CD4-positive, alpha-beta T cell treated with Interleukin-15 for 4 hours (primary cell): ENCODE data around the gene CLIC2.
"Not testable (repeated sequence)": the region's sequence is repeated elsewhere in the genome, so short reads cannot be mapped to it uniquely, and the experiment has no call there.

Source experiments
- DNase-seq: peaks from one replicate; pipeline ENCODE4 v3.0.0-alpha.2; 2020; ENCODE audit warnings: low spot score

CLIC2 gene

DNA sequence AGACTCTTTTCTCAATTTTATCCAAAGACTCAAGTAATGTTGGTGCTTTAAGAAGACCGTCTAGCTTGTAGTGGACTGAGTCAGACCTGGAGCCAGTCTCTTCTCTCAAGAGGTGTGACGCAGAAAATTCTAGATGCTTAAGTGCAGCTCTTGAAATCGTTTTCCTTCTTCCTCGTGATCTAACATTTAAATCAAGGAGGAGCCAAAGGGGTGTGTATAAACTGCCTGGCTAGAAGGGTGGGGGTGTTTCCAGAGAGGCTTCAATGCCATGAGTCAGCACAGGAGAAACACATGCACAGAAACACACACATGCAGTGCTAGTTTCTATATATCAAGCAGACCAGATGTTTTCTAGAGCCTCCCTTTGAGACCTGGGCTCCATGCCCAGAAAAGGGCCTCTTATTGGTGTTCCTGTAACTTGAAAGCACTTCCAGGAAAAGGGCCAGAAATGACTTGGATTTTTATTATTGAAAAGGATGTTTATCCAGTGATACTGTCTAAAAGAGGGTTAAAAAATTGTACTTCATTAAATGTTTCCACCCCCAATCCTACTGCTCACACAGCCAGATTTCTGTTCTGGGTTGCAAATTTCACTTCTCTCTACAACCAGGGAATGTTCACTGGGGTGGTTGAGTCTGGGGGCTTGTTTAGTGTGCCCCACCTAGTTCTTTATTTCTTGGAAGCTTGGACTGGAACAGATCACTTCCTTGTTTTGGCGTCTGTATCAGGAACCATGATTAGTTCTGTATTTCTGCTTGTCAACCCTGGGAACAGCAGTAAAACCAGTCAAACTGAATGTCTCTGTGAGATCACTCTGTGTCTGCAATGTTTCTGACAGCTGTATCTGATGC lies at the start of gene CLIC2:
Gene CLIC2, minus strand, starts transcription at position 129 of the 851 bp plus-strand sequence. CDS start 187 bp downstream, outside the sequence.
- DNase-seq = no peak

DNA sequence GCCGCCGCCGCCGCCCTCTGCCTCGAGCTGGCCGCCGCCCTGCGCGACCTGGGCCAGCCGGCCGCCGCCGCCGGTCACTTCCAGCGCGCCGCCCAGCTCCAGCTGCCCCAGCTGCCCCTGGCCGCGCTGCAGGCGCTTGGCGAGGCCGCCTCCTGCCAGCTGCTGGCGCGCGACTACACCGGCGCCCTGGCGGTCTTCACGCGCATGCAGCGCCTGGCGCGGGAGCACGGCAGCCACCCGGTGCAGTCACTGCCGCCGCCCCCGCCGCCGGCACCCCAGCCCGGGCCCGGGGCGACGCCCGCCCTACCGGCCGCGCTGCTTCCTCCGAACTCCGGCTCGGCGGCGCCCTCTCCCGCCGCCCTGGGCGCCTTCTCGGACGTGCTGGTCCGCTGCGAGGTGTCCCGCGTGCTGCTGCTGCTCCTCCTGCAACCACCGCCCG lies 48.1 kb upstream of the CLIC2 start:
- not testable (repeated sequence) for DNase-seq

DNA sequence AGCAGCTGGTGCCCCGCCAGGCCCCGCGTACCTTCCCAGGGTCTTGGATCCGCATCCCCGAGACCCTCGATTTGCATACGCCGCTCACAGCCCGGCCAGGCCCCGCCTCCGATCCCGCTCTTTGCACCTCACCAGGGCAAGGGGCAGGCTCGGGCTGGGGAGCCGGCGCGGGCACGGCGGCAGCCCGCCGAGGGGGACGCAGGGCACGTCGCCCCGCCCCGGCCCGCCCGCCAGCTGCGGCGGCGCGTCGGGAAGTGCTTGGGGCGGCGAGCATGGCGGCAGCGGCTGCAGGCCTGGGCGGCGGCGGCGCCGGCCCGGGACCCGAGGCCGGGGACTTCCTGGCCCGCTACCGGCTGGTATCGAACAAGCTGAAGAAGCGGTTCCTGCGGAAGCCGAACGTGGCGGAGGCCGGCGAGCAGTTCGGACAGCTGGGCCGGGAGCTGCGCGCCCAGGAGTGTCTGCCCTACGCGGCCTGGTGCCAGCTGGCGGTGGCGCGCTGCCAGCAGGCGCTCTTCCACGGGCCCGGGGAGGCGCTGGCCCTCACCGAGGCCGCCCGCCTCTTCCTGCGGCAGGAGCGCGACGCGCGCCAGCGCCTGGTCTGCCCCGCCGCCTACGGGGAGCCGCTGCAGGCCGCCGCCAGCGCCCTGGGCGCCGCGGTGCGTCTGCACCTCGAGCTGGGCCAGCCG lies 47.6 kb upstream of the CLIC2 start, which contains the start of gene F8A2:
Gene F8A2, plus strand, starts transcription at position 253 of the 686 bp plus-strand sequence. Its CDS starts 20 bp downstream, at position 273.
- DNase-seq = not testable (repeated sequence)

DNA sequence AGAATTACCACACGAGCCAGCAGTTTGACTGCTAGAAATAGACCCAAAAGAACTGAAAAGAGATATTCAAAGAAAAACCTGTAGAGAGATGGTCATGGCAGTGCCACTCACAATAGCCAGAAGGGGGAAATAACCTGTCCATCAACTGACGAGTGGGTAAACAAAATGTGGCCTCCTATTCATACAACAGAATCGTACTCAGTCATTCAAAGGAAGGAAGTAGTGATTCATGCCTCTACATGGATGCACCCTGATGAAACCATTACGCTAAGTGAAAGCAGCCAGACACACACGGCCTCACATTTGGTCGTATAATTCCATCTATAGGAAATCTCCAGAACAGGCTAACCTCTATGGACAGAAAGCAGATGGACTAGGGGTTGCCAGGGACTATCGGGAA lies 45.4 kb upstream of the CLIC2 start:
- DNase-seq = not testable (repeated sequence)

DNA sequence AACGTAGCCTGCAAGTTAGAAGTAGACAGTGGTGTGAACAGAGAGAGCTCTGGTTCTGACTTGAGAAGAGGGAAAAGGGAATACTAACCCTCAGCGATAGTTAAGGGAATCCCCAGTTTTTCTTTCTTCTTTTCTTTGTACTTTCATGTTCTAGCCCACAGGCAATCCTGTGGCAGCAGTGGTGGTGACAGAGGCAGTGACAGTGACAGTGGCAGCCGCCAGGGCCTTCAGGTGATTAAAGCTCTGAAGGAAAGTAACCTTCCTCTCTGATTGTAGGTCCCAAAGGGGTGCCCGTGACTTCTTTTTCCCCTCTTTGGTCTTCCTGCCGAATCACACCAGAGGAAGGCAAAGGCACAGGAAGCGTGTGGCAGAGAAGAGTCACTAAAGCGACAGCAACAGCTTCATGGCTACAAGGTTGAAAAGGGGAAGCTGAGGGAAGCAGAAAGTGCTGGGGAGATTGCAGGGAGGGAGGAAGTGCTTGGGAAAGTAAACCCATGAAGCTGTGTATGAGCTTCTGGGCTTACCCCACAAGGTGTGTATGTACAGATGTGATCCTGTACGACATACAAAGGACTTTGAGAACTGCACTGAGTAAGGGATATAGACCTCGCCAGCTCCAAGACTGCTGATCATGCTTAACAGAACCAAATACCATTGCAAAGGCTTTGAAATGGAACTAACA lies 39.5 kb upstream of the CLIC2 start:
- not testable (repeated sequence) for DNase-seq

DNA sequence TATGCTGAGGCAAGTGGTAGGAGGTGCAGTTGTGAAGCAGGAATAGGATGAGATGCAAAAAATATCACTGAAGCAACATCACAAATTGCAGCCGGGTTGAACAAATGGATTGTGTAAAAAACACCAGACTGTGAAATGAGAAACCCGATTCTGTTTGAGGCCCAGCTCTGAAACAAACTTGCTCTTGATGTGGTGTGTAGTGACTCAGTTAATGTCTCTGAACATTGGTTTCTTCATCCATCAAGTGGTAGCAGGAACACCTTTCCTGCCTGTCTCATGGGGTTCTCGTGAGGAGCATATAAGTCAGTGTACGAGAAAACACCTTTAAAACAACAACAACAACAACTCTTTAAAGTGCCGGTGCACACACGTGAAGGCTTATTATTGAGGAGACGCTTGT lies 29.3 kb upstream of the CLIC2 start:
- not testable (repeated sequence) for DNase-seq

DNA sequence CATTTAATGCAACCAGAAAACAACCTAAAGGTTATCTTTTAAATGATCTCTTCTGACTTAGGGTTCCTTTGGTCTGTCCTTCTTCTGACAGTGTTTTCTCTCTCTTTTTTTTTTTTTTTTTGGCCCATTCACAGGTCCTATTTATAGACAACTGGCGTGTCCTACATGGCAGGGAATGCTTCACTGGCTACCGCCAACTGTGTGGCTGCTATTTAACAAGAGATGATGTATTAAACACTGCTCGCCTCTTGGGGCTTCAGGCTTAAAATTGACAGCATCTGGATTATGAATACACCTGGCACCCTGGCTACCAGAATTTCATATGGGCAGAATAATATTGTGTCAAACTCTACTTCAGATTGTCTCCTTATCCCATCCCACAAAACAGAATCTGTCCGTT lies 15.0 kb upstream of the CLIC2 start:
- not testable (repeated sequence) for DNase-seq

DNA sequence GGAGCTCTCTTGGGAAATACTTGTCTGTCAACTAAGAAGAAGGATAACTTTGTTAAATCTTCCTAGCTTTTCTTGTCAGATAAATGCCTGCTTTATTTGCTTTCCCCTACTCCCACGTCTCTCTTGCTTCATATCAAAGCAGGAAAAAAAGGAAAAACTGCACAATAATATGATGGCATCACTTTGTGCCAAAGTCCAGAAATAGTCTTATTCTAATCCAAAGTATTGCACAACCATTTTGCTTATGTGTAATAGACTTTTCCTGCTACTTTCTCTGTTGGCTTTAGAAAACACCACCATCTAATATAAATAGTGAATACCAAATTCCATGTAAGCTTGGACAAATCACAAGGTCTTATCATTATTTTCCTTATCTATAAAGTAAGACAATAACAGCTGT lies 11.3 kb upstream of the CLIC2 start:
- DNase-seq = not testable (repeated sequence)

DNA sequence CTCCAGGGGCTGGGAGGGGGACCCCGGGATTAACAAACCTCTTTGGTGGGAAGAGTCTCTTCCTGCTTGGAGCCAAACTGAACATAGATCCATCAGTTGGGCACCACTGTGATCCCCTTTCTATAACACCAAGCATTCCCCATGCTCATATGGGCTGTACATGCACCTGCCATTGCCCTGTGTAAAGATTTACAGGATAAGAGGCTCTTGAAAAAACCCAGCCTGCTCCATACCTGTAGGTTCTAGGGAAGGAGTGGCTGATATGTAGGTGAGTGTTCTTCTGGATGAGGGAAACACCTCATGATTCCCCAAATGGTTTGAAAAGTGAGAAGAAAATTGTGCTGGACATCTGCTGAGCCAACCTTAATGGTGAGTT lies 911 bp upstream of the CLIC2 start:
- DNase-seq = not testable (repeated sequence)

DNA sequence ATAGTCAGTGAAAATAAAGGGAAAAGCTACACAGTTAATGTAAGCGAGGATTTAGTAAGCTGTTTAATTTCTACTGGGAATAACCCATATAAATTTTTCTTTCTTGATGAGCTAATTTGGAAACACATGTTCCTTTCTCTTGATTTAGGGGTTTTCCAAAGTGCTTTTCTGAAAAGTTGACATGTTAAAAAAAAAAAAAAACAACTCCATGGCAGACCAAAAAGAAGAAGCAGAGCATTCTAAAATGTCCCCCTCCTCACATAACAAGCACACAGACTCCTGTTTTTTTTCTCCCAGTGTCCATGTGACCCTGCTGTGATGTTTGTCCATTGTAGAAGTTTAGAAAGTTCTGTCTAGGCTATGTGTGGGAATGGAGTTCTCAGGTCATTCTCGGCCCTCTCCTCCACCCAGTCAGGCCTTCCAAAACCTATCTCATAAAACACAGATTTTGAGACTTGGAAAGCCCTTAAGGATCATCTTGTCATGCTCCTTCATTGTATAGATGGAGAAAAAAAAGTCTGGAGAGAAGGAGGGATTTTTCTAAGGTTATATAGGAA lies 792 bp downstream of the CLIC2 start:
- no peak for DNase-seq

DNA sequence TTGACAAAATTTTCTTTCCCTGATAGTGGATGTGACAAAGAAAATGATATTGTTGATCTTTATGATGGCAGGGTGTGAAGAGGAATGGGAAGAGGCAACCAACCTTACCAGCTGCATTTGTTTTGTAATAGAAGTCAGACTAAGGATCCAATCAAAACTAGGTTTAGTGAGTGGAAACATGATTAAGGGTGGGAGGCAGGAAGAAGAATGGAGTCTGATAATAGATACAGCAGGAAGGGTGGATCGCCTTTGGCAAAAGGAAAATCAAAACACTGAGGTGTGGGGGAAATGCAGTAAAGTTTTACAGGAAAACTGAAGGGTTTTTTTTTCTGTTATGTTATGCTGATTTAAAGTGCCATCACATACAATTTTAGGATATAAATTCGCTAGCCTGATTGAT lies 3.4 kb downstream of the CLIC2 start:
- DNase-seq = no peak

DNA sequence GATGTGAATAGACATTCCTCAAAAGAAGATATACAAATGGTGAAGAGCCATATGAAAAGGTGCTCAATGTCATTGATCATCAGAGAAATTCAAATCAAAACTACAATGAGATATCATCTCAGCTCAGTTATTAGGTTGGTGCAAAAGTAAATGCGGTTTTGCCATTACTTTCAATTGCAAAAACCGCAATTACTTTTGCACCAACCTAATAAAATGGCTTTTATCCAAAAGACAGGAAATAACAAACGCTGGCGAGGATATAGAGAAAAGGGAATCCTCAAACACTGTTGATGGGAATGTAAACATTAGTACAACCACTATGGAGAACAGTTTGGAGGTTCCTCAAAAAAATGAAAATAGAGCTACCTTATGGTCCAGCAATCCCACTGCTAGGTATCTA lies 5.1 kb downstream of the CLIC2 start:
- no peak for DNase-seq

DNA sequence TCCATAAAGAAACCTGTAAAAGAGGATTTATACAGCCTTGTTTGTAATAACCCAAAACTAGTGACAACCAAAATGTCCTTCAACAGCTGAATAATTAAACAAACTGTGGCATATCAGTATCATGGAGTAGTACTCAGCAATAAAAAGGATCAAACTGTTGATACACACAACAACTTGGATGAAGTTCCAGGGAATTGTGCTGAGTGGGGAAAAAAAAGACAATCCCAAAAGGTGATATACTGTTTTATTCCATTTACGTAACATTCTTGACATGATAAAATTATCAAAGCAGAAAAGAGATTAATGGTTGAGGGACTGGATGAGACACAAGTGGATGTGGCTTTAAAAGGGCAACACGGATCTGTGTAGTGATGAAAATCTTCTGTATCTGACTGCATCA lies 7.8 kb downstream of the CLIC2 start:
- no peak for DNase-seq

DNA sequence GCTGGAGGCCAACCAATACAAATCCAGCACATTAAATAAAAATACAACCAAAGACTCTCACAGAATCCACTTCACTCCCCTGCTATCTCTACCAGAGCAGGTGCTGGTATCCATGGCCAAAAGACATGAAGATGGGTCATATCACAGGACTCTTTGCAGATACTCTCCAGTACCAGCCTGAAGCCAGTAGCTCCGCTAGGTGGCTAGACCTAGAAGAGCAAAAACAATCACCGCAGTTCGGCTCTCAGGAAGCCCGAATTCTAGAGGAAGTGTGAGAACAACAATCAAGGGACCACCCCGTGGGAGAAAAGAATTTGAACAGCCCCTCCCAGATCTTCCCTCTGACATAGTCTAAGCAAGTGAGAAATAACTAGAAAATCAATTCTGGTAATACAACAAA lies 20.2 kb downstream of the CLIC2 start:
- DNase-seq = no peak

DNA sequence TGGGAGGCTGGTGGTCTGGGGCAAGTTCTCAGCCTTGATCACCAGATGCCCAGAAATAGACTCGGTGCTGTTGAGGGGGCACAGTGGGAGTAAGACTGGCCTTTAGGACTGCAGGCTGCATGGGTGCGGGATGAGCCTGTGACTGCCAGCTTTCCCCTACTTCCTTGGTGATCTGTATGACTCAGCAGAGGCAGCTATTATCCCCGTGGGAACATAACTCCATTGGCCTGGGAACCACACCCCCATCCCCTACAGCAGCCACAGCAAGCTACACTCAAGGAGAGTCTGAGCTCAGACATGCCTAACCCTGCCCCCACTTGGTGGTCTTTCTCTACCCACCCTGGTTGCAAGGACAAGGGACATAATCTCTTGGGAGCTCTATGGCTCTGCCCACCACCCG lies 20.6 kb downstream of the CLIC2 start:
- DNase-seq = no peak

DNA sequence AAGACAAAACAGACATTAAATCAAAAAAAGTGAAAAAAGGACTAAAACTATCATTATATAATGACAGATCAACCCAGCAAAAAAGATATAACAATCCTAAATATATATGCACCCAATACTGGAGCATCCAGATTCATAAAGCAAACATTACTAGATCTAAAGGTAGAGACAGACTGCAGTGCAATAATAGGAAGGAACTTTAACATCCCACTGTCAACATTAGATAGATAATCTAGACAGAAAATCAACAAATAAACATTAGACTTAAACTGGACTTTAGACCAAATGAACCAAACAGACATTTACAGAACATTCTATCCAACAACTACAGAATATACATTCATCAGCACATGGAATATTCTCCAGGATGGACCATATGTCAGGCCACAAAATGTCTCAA lies 40.6 kb downstream of the CLIC2 start:
- no peak for DNase-seq

DNA sequence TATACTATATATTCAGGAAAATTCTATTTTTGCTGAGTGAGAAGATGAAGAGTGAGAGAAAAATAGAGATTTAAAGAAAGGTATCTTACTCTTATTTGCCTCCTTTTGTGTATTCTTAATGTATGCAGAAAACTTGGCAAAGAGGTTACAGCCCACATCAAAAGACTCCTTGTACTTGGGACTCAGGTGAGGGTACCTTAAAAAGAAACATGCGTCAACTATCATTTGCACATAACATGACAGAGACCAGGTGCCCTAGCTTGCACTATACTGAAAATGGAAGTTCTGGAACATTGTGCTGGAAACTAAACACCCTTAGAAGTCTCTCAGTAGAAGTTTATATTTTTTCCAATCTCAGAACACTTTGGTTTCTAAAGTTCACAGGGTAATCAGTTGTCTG lies 54.5 kb downstream of the CLIC2 start:
- no peak for DNase-seq

DNA sequence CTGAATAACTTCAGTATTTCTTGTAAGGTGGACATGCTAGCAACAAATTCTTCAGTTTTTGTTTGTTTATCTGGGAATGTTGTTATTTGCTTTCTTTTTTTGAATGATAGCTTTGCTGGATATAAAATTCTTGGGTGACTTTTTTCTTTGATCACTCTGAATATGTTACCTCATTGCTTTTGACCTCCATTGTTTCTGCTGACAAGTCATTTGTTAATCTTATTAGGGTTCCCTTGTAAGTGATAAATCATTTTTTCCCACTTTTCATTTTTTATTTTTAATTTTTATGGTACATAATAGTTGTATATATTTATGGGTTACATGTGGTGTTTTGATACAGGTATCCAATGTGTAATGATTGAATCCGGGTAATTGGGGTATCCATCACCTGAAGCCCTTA lies 63.4 kb downstream of the CLIC2 start:
- DNase-seq = no peak

DNA sequence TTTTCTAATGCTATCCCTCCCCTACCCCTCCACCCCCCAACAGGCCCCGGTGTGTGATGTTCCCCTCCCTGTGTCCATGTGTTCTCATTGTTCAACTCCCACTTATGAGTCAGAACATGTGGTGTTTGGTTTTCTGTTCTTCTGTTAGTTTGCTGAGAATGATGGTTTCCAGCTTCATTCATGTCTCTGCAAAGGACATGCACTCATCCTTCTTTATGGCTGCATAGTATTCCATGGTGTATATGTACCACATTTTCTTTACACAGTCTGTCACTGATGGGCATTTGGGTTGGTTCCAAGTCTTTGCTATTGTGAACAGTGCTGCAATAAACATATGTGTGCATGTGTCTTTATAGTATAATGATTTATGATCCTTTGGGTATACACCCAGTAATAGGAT lies 66.4 kb downstream of the CLIC2 start:
- DNase-seq = not testable (repeated sequence)

DNA sequence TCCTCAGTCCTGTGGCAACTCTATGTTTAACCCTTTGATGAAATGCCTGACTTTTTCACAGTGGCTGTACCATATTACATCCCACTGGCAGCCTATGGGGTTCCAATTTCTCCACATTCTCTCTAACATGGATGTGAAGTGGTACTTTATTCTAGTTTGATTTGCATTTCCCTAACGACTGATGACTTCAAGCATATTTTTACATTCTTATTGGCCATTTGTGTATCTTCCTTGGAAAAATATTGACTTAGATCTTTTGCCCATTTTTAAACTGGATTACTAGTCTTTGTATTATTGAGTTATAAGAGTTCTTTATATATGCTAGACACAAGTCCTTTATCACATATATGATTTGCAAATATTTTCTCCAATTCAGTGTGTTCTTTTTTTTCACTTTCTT lies 68.0 kb downstream of the CLIC2 start:
- DNase-seq = no peak

DNA sequence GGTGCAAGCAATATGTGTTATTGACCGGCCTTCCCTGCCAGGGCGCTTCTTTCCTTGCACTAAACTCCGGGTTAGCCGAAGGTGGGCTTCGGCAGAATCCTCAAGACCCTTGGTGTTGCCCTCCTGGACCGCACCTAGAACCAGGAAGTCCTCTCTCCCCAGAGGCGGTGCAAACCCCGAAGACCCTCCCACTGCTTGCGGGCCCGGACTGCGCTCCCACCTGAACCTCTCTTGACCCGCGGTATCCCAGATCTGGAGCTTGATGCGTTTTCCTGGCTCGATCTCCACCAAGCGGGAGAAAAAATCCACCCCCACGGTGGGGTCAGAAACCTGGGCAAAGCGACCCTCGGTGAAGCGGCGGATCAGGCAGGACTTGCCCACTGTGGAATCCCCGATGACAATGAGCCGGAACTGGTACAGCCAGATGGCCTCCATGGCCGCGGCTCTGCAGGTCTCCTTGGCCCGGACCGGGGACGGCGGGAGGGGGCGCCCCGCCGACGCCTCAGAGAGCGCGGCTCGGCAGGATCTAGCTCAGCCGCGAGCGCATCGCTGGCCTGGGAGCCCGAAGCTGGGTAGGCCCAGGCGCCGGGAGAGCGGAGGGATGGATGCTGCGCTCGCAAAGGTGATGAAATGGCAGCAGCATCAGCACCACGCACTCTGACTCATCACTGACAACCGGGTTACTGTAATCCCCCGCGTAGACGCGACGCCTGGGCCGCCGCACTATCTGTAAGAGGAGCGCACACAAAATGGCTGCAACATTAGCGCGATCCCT lies 70.4 kb downstream of the CLIC2 start, which contains the start of gene RAB39B:
Gene RAB39B, minus strand, starts transcription at position 638 of the 775 bp plus-strand sequence. Its CDS starts 203 bp downstream, at position 435.
- peak; percentile 66 for DNase-seq
